NCI-H1436 treated with DMSO at 0.1 percent for 48 hours (cell line): ENCODE data around the gene PRKCA.
"Not testable (repeated sequence)": the region's sequence is repeated elsewhere in the genome, so short reads cannot be mapped to it uniquely, and the experiment has no call there.

Experiments used
- DNase-seq: peaks from one replicate; lab custom pipeline; 2025; lab: John Stamatoyannopoulos, UW

The PRKCA gene

GRCh38 chr17:66466106-66466820, 163.8 kb downstream of the PRKCA start:
- DNase-seq = no peak

- DNase-seq = no peak
Measured at GRCh38 chr17:66466840-66467367, 164.5 kb downstream of the PRKCA start.

- no peak for DNase-seq
Measured at GRCh38 chr17:66467766-66468165, 165.4 kb downstream of the PRKCA start.

- no peak for DNase-seq
Measured at GRCh38 chr17:66468241-66469087, 166.1 kb downstream of the PRKCA start.

- DNase-seq = no peak
Measured at GRCh38 chr17:66469088-66469442, 166.7 kb downstream of the PRKCA start.

GRCh38 chr17:66469461-66469860, 167.0 kb downstream of the PRKCA start:
- no peak for DNase-seq

GRCh38 chr17:66469890-66470289, 167.5 kb downstream of the PRKCA start:
- DNase-seq = no peak

GRCh38 chr17:66472123-66472522, 169.7 kb downstream of the PRKCA start:
- DNase-seq = no peak

GRCh38 chr17:66474258-66474657, 171.8 kb downstream of the PRKCA start:
- DNase-seq = no peak

- no peak for DNase-seq
Measured at GRCh38 chr17:66474806-66475497, 172.5 kb downstream of the PRKCA start.

- DNase-seq = no peak
Measured at GRCh38 chr17:66476014-66476413, 173.6 kb downstream of the PRKCA start.

- DNase-seq = no peak
Measured at GRCh38 chr17:66477615-66478283, 175.3 kb downstream of the PRKCA start.

GRCh38 chr17:66479230-66479889, 176.9 kb downstream of the PRKCA start:
- not testable (repeated sequence) for DNase-seq

- DNase-seq = no peak
Measured at GRCh38 chr17:66480243-66480642, 177.8 kb downstream of the PRKCA start.

GRCh38 chr17:66480802-66481201, 178.4 kb downstream of the PRKCA start:
- DNase-seq = no peak

- DNase-seq = no peak
Measured at GRCh38 chr17:66481271-66481670, 178.9 kb downstream of the PRKCA start.

- no peak for DNase-seq
Measured at GRCh38 chr17:66483906-66484305, 181.5 kb downstream of the PRKCA start.

GRCh38 chr17:66485309-66485947, 183.0 kb downstream of the PRKCA start:
- no peak for DNase-seq

- no peak for DNase-seq
Measured at GRCh38 chr17:66487121-66487520, 184.7 kb downstream of the PRKCA start.

- no peak for DNase-seq
Measured at GRCh38 chr17:66487981-66488468, 185.6 kb downstream of the PRKCA start.

- DNase-seq = no peak
Measured at GRCh38 chr17:66488864-66489263, 186.5 kb downstream of the PRKCA start.
